OCI-LY1 (cell line): ENCODE measurements around the gene ACHE.

Source experiments
- CTCF ChIP-seq: fragments of 200-600 bp; sonication (generic), shearing (Covaris generic); IDR thresholded peaks from 2 replicates; pipeline ENCODE4 v1.5.1; 2017; ENCODE audit warnings: mild to moderate bottlenecking, antibody characterized with exemption, low read length, moderate library complexity, mixed read lengths
- EZH2 ChIP-seq: fragments of 200-600 bp; sonication (generic), shearing (Covaris generic); IDR thresholded peaks from 2 replicates; pipeline ENCODE4 v1.8.0; 2017; ENCODE audit warnings: borderline replicate concordance, mixed run types, mild to moderate bottlenecking, antibody characterized with exemption, low read length, moderate library complexity, mixed read lengths

DNA sequence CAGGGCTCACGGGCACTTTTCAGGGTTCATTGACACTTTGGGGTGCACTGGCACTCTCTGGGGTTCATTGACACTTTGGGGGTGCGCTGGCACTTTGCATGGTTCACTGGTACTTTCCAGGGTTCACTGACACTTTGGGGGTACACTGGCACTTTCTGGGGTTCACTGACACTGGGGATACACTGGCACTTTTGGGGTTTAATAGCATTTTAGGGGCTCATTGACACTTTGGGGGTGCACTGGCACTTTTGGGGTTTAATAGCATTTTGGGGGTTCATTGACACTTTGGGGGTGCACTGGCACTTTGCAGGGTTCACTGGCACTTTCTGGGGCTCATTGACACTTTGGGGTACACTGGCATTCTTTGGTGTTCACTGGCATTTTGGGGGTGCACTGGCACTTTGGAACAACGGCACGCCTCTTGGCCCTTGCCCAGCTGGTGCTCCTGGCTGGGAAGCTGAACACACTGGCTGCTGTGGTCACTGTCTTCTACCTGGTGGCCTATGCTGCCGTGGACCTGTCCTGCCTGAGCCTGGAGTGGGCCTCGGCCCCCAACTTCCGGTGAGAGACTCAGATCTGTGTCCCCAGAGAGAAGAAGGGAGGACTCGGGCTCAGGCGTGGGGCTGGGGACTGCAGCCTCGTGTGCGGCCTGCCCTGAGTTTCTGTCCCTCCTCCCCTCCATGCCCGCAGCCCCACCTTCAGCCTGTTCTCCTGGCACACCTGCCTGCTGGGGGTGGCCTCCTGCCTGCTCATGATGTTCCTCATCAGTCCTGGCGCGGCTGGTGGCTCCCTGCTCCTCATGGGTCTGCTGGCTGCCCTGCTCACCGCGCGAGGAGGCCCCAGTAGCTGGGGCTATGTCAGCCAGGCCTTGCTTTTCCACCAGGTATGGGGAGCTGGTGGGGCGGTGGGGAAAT, 34.7 kb downstream of the ACHE start:
- TF ChIP-seq CTCF: no peak
- TF ChIP-seq EZH2: no peak
